ENCODE measurements around the gene MMS22L.

MMS22L gene

GRCh38 chr6:97154015-97154414 is 129.0 kb downstream of the MMS22L start:
- Mint-ChIP-seq H3K4me1 (no peaks in the 10 kb centered on the region), H3K9me3 (peaks cover 29% of the 10 kb centered on the region), H3K27ac (no peak overlapping the region), H3K36me3 (ENCODE audit: low read depth) (peaks cover 48% of the 10 kb centered on the region), H3K4me3 (no peak overlapping the region), H3K27me3 (ENCODE audit: low read depth) (no peaks in the 10 kb centered on the region)
- TF ChIP-seq CTCF (IDR thresholded peaks at IDR 0.05; ENCODE audit: unreplicated experiment in 3 of 3), result no peak

GRCh38 chr6:97151601-97152000 is 131.4 kb downstream of the MMS22L start:
- Mint-ChIP-seq H3K4me1 (no peaks in the 10 kb centered on the region), H3K36me3 (ENCODE audit: low read depth) (peaks cover 29% of the 10 kb centered on the region), H3K27me3 (ENCODE audit: low read depth) (no peaks in the 10 kb centered on the region), H3K27ac (no peak overlapping the region), H3K9me3 (peaks cover 13% of the 10 kb centered on the region), H3K4me3 (no peak overlapping the region)
- TF ChIP-seq CTCF (IDR thresholded peaks at IDR 0.05; ENCODE audit: unreplicated experiment in 3 of 3), result no peak

- peaks cover 22% of the 10 kb centered on the region for H3K36me3 Mint-ChIP-seq (ENCODE audit: low read depth)
- H3K4me3 Mint-ChIP-seq, result no peak overlapping the region
- peaks cover 11% of the 10 kb centered on the region for H3K9me3 Mint-ChIP-seq
- H3K27me3 Mint-ChIP-seq (ENCODE audit: low read depth), result no peaks in the 10 kb centered on the region
- TF ChIP-seq CTCF (IDR thresholded peaks at IDR 0.05; ENCODE audit: unreplicated experiment in 3 of 3), result no peak
- H3K4me1 Mint-ChIP-seq, result no peaks in the 10 kb centered on the region
- no peak overlapping the region for H3K27ac Mint-ChIP-seq
These were observed 132.1 kb downstream of the MMS22L start for GRCh38 chr6:97150932-97151331.

GRCh38 chr6:97147421-97147820 is 135.6 kb downstream of the MMS22L start:
- no peaks in the 10 kb centered on the region for H3K4me1 Mint-ChIP-seq
- H3K27ac Mint-ChIP-seq, result no peak overlapping the region
- TF ChIP-seq CTCF (IDR thresholded peaks at IDR 0.05; ENCODE audit: unreplicated experiment in 3 of 3), result no peak
- H3K9me3 Mint-ChIP-seq, result no peaks in the 10 kb centered on the region
- no peak overlapping the region for H3K4me3 Mint-ChIP-seq
- H3K27me3 Mint-ChIP-seq (ENCODE audit: low read depth), result no peaks in the 10 kb centered on the region
- peaks cover 22% of the 10 kb centered on the region for H3K36me3 Mint-ChIP-seq (ENCODE audit: low read depth)

- no peak overlapping the region for H3K27ac Mint-ChIP-seq
- H3K36me3 Mint-ChIP-seq (ENCODE audit: low read depth), result peaks cover 22% of the 10 kb centered on the region
- no peaks in the 10 kb centered on the region for H3K27me3 Mint-ChIP-seq (ENCODE audit: low read depth)
- no peaks in the 10 kb centered on the region for H3K9me3 Mint-ChIP-seq
- H3K4me3 Mint-ChIP-seq, result no peak overlapping the region
- TF ChIP-seq CTCF (IDR thresholded peaks at IDR 0.05; ENCODE audit: unreplicated experiment in 3 of 3), result no peak
- H3K4me1 Mint-ChIP-seq, result no peaks in the 10 kb centered on the region
These were observed 137.3 kb downstream of the MMS22L start for GRCh38 chr6:97145691-97146090.

- Mint-ChIP-seq H3K9me3 (no peaks in the 10 kb centered on the region), H3K27ac (no peak overlapping the region), H3K4me3 (no peak overlapping the region), H3K4me1 (no peaks in the 10 kb centered on the region), H3K36me3 (ENCODE audit: low read depth) (peaks cover 13% of the 10 kb centered on the region), H3K27me3 (ENCODE audit: low read depth) (peaks cover 3% of the 10 kb centered on the region)
- no peak for TF ChIP-seq CTCF (IDR thresholded peaks at IDR 0.05; ENCODE audit: unreplicated experiment in 3 of 3)
These were observed 141.3 kb downstream of the MMS22L start for GRCh38 chr6:97141756-97142155.

All from nephron (organoid).